Measurements from ENCODE around the gene MRPL46.
"Not testable (repeated sequence)": the region's sequence is repeated elsewhere in the genome, so short reads cannot be mapped to it uniquely, and the experiment has no call there.

MRPL46 gene

GRCh38 chr15:88438181-88438580 lies 29.0 kb downstream of the MRPL46 start:
- DNase-seq = no peak

- DNase-seq = not testable (repeated sequence)
Observed at GRCh38 chr15:88434106-88434505, 33.1 kb downstream of the MRPL46 start.

DNA sequence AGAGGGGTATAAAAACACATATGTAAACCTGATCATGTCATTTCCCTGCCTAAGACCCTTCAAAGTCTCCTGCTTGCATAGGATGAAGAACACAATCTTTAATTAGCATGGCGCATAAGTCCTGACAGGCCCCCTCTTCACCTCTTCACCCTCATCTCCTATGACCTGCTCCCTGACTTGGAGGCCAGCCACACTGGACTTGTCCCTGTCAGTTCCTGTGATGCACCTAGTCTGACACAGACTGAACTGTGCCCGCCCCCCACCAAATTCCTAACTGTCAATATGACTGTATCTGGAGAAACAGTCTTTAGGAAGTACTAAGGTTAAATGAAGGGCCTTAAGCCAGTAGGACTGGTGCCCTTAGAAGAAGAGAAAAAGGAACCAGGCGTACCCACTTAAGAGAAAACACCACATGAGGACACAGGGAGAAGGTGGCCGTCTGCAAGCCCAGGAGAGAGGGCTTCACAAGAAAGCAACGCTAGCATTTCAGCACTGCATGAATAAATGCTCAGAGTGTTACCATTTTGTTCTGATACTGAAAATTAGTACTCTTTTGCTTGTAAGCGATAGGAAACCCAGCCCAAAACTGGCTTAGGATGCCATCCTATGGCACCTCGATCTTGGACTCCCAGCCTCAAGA lies 34.0 kb downstream of the MRPL46 start:
- DNase-seq = no peak

GRCh38 chr15:88431441-88431840 lies 35.7 kb downstream of the MRPL46 start:
- DNase-seq = no peak

- DNase-seq = no peak
Observed at GRCh38 chr15:88430051-88430450, 37.1 kb downstream of the MRPL46 start.

DNA sequence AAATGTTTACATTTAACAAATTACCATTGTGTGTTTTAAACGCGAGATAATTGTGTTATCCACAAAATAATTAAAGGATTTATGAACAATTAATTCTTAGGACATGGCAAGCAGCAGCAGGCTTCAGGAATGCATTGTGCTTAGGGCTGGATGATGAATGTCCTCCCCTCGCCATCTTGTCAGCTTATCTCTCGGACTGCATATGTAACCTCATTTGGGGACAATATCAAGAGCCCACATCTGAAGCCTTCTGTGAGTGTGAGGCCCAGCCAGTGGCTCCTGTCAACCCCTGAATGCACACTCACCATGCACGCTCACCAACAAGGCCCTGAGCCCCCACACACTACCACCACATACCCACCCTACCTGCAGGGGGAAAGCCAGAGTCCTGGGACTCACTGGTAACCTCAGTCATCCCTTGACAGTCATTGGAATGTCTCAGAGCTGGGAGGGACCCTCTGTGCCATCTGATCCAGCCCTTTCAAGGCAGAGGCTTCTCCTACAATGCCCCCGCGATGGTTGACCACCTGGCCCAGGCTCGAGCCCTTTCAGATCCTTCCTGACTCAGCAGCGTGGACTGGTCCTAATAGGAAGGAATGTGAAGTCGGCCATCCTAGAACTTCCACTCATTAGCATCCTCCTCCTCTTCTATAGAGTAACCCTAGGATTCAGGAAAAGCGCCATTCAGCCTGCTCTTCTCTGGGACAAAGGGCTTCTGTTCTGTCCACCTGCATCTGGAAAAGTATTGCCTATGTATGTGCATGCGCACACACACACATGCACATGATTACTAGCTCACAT lies 38.2 kb downstream of the MRPL46 start:
- DNase-seq = no peak

- DNase-seq = no peak
Observed at GRCh38 chr15:88428053-88428452, 39.1 kb downstream of the MRPL46 start.

DNA sequence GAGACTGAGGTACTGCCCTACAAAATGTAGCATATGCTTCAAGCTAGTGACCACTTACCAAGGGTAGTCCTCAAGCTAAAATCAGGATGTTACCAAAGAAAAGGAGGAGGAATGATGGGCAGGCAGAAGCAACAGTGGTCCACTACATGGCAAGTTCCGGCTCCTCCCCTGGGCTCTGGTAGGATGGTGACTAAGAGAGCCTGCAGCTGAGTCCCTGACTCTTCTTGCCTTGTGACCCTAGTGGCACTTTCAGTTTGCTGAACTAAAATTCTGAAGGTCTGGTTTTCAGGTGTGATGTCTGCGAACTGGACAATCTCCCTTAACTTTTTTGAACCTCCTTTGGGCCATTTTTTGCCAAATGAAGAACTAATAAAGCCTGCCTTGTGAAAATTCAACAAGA lies 40.9 kb downstream of the MRPL46 start:
- DNase-seq = no peak

DNA sequence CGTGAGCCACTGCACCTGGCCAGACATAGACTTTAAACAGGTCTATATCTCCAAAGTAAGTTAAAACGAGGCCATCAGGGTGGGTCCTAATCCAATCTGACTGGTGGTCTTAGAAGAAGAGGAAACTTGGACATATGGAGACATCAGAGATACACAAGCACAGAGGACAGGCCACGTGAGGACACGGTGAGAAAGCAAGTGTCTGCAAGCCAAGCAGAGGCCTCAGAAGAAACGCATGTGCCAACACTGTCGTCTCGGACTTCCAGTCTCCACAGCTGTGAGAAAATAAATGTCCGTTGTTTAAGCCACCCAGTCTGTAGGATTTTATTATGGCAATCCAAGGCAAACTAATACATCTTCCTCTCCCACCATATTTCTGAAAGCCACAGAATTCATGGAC lies 43.9 kb downstream of the MRPL46 start:
- DNase-seq = no peak

GRCh38 chr15:88419830-88420229 lies 47.4 kb downstream of the MRPL46 start:
- DNase-seq = no peak
